HL-60/S4 treated with phorbol 12-myristate 13-acetate at 8.2 ng/mL for 4 days and 3 days (cell line): ENCODE measurements around the gene ERP27.

ENCODE experiments used
- in situ Hi-C: fragments of 300-500 bp; cut with MboI; formaldehyde crosslinking; loops from 2 replicates; pipeline ENCODE4 v1.15.0; 2022; ENCODE audit warnings: low sequenced_read_pairs

The ERP27 gene

DNA sequence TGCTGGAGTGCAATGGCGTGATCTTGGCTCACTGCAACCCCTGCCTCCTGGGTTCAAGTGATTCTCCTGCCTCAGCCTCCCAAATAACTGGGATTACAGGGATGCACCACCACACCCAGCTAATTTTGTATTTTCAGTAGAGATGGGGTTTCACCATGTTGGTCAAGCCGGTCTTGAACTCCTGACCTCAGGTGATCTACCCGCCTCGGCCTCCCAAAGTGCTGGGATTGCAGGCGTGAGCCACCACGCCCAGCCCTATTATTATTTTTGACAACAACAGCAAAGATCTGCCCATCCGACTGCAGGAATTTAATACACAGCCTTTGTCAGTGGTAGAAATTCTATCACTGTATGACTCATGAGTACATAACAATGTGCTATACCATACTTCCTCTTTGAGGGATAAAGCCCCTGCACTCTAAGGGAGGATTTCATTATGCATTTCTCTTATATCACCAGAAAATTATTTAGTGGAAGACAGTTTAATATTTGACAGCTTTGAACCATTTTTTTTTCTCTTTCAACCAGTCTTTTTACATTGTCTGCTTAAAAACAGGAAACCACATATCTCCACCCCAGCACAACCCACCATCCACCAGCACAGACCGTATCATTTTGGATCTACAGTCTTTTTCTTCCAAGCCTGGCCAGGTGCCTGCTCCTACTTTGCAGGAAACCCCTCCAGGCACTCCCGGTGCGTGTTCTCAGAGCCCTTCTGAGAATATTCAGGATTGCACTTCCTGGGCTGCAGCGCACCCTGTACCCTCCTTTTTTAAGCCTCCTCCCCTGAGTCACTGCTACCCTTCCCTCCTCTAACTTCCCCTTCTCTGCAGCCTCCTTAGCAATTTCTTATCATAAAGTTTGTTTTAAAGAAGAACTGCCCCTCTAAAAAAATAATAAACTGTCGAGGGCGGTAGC, 22.5 kb upstream of the ERP27 start:
- in situ Hi-C loops, result loop anchor here (25.0 kb wide), 1 partner anchor 1774 kb away; the partner anchor contains the start of gene EMP1

DNA sequence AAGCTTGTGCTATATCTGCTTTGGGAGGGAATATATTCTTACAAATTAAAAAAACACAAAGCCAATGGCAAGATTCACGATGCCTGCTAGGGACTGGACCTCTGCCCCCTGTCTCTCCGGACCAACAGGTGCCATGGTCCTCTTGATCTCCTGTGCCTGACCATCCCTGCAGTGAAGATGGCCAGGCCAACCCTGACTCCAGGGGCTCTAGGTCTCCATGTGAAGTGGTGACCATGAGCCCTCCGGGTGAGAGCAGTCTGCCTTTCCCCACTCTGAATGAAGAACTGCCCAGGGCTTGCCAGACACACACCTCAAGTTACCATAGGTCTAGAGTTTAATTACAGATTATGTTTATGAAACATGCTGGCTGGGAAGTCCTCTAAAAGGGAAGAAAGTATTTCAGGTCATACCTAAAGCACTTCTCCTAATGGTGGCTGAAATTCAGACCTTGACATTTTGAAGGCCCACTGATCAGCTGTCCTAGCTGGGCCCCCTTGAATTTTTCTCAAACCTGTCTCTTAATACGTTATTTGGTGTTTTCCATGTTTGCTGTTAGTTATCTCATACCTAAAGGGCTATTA, 21.7 kb upstream of the ERP27 start:
- in situ Hi-C loops, result loop anchor here (25.0 kb wide), 1 partner anchor 1773 kb away; the partner anchor contains the start of gene EMP1

DNA sequence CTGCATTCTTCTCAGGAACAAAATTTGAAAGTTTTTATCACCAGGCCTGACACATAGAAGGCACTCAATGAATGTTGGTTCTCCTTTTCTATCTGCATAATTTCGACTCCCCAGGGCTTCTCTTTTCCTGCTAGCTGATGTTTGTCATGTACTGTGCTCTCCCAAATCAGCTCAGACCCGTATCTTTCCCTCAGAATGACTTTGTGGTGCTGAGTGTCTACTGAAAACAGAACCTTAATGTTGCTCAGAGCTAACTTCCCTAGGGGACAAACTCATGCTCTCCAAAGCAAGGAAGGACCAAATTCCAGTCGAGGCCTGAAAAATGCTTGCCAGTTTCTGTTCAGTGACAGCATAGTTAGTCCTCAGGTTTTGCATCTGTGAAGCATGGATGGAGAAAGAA, 21.1 kb upstream of the ERP27 start:
- in situ Hi-C loops, result loop anchor here (25.0 kb wide), 1 partner anchor 1772 kb away; the partner anchor contains the start of gene EMP1

DNA sequence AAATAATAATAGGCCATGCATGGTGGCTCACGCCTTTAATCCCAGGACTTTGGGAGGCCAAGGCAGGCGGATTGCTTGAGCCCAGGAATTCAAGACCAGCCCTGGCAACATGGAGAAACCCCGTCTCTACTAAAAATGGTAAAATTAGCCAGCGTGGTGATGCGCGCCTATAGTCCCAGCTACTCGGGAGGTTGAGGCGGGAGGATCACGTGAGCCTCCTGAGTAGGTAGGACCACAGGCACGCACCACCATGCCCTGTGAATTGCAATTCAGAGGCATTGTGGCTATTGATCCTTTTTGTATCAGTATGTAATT, 20.7 kb upstream of the ERP27 start:
- in situ Hi-C loops, result loop anchor here (25.0 kb wide), 1 partner anchor 1772 kb away; the partner anchor contains the start of gene EMP1

DNA sequence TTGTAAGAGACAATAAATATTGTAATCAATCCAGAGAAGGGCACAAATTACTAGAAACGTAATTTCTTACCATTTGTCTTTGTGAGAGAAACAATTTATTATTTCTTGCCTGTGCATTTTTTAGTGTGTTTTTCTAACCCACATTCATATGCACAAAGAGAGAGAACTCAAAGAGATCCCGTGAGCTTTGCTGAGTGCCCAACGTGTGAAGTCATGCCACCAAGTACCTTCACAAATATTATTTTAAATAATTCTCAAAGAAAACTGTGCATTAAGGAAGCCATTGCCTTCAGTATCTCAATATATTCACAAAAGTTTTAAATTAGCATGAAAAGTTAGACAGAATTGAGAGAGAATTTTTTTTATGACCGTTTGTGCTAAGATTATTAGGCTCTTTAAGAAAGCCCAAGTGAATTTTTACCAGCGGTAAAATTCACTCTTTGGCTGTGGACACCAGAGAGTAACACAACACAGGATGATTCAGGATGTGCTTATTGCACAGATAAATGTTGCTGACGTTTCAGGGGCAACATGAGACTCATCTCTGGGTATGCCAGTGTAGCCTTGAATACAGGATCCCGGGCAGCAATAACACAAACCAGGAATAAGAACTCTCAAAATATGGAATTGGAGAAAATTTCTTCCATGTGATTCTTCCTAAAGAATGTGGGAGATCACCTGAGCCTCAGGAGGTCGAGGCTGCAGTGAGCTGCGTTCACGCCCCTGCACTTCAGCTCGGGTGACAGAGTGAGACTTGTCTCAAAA, 20.2 kb upstream of the ERP27 start:
- in situ Hi-C loops, result loop anchor here (25.0 kb wide), 1 partner anchor 1771 kb away; the partner anchor contains the start of gene EMP1

DNA sequence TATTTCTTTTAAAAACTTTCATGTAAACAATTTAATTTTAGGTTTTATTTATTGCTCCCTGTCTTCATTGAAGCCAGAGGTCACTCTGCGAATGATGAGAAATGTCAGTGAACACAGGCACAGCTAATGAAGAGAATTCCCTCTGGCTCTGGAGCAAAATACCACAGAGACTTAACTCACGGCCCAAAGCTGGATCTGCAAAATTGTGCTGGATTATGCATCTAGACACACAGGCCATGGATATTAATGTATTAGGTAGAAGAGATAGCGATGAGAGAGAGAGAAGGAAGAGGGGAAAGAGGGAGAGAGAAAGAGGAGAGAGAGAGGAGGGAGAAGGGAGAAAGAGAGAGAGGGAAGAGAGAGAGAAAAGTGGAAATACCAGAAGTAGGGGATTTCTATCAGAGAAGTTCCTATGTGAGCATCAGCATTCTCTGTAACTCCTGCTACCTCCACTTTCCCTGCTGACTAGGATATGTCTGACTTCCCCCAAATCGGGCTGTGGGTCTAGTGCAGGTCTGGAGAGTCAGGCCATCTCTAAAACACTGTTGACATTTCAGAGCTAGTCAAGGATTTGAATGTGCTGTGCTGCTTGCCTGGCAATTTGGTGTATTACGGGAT, 19.3 kb upstream of the ERP27 start:
- in situ Hi-C loops, result loop anchor here (25.0 kb wide), 1 partner anchor 1770 kb away; the partner anchor contains the start of gene EMP1

DNA sequence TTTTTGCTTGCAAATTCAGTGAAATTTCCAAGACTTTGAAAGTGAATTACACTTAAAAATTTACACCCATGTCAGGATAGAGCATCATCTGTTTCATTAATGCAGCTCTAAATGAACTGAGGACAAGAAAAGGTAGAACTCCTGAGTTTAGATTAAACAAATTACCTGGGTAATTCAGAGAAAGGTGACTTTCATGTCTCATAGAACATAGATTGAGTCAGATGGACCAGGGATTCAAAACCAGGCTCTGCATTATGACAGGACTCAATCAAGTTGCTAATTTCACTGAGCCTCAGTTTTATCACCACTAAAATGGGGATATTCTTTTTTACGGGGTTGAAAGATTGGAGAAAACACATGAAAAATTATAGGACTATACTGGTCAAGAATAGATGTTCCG, 18.6 kb upstream of the ERP27 start:
- in situ Hi-C loops, result loop anchor here (25.0 kb wide), 1 partner anchor 1770 kb away; the partner anchor contains the start of gene EMP1

DNA sequence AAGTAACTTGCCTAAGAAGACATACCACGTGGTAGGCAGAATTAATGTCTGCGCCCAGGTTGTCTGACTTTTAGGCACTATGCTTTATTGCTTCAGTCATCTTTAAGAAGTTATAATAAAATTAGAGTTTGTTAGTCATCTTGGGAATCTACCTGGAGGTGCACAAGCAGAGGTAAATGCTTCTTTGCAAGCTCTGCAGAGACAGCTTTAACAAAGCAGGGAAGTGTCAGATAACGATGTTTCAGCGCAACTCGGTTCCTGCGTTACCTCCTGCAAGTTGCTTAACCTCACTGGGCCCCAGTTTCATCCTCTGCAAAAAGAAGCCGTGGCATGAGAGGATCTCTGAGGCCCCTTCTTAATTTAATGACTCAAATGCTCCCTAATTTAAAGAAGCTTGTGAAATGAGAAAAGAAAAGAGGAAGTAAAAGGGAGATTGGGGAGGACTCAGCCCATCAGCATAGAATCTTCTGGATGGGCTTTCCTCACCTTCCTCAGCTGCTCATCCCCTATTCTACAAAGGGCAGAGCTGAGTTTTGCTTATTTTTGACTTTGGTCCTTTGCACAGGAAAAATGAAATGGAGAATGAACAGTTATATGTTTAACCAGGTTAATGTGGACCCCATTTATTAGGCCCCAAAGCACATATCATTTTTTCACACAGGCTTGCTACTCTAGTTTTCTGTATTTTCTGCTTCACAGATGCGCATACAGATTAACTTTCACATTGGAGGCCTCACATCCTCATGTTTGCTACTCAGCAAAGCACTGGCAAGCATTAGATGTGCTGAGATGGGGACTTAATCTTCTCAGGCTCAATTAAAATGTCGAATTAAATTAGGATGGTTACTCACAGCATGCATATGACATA, 17.9 kb upstream of the ERP27 start:
- in situ Hi-C loops, result loop anchor here (25.0 kb wide), 1 partner anchor 1769 kb away; the partner anchor contains the start of gene EMP1

DNA sequence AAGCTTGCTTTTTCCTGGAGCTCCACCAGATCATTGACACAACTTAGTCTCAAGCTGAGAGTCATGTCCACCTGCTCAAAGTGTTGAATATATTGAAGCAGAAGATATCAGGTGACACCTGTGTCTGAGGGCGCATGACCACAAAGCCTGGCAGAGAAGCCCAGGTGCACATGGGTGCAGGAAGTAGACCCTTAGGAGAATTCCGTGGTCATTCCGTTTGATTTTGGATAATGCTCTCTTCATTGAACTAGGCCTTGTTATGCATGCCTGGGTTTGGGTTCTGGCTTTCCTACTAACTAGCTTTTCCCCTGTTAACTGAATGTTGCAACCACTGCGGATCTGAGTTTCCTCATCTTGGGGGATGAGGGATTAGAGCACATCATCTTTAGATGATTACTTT, 15.9 kb upstream of the ERP27 start:
- in situ Hi-C loops, result loop anchor here (25.0 kb wide), 1 partner anchor 1767 kb away; the partner anchor contains the start of gene EMP1

DNA sequence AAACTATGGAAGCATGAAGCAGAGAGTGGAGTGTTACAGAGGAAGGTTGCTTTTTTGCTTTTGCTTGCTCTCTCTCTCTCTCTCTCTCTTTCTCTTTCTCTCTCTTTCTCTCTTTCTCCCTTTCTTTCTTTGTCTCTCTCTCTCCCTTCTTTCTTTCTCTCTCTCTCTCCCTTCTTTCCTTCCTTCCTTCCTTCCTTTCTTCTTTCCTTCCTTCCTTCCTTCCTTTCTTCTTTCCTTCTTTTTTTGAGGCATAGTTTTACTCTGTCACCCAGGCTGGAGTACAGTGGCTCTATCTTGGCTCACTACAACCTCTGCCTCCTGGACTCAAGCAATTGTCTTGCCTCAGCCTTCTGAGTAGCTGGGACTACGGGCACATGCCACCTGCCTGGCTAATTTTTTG, 15.4 kb upstream of the ERP27 start:
- in situ Hi-C loops, result loop anchor here (25.0 kb wide), 1 partner anchor 1766 kb away; the partner anchor contains the start of gene EMP1

DNA sequence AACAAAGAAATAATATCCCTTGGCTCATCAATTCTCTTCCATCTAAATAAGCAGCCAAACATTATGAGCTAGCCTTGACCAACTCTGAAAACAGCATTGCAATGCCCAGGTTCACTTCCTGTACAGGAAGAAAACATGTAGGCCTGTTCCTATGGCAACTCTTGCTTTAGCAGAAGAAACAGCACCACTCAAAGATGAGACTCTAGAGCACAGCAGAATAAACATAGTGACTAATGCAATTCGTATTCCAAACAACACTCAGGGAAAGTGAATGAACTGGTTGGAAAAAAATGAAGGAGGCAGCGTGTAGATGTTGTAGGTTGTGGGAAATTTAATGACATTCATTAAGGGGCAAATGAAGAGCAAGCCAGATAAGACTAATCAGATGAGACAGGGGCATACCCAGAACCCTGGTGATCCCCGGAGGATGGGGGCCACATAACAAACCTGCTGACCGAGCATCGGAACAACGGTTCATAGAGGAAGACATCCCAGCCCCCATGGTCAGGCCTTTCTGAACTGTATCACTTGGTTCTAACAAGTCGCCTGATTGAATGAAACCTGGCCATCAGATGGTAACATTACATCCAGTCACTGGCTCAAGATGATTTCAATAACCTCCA, 14.1 kb upstream of the ERP27 start:
- in situ Hi-C loops, result loop anchor here (25.0 kb wide), 1 partner anchor 1765 kb away; the partner anchor contains the start of gene EMP1

DNA sequence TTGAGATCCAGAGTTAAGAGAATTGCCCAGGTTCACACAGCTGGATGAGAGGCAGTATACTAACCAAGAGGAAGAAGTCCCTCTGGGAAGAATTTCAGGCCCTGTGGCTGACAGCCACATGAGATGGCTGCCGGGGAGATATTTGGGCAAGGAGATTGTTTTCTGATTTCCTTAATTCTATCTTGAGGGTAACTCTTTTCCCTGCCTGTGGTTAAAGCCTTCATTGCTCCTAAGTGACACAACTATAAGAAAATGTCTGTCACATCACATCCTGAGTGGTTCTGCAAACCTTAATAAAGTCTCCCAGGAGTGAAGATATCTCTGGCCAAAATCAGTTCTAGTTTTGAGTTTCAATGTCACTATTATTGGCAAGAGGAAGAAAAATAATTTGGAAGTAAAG, 13.5 kb upstream of the ERP27 start:
- in situ Hi-C loops, result loop anchor here (25.0 kb wide), 1 partner anchor 1765 kb away; the partner anchor contains the start of gene EMP1

DNA sequence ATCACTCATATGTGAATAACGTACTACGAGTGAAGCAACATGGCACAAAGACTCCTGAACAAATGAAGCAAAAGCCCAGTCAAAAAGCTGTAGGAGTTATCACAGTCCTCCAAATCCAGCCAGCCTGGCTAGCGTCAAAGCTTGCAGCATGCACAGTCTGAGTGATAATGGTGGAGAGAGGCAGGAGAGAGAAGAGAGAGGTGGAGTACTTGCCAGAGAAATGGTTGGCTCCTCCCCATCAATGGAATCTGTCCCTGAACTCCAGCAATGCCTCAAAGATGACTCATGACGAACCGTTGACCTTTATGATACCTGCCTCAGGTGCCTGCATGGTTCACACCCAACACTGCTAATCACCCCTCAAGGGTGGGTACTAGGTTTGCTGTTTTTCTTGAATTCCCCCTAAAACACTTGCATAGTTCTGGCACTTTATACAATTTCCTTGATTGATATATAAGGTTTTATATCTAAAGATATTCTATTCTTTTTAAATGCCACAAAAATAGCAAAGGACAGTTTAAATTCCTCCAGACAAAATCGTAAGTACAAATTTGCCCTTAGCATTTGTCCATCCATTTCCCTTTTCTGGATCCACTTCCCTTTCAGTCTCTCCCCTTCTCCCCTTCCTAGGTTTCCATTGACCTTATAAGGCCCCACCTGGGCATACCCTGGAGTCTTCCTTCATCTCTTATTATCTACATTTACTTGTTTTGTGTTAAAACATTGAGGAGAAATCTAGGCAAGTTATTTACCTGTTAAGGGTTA, 12.8 kb upstream of the ERP27 start:
- in situ Hi-C loops, result loop anchor here (25.0 kb wide), 1 partner anchor 1764 kb away; the partner anchor contains the start of gene EMP1

DNA sequence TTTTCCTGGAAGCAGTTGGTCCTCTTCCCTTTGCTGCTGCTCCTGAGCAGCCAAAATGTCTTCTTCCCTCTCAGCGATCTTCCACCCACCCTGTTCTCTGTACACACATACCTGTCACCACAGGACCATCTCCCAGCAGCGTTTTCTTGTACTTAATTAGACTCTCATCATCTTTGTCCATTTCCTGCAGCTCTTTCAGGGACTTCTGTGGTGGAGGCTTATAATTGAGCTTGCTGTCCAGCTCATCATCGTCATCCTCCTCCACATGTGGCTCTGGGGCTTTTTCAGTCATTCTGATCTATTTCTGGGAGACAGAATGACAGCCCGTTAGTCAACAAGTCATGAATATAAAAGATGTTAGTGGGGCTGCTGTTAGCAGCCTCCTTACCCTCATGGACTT, 12.1 kb upstream of the ERP27 start:
- in situ Hi-C loops, result loop anchor here (25.0 kb wide), 1 partner anchor 1763 kb away; the partner anchor contains the start of gene EMP1

DNA sequence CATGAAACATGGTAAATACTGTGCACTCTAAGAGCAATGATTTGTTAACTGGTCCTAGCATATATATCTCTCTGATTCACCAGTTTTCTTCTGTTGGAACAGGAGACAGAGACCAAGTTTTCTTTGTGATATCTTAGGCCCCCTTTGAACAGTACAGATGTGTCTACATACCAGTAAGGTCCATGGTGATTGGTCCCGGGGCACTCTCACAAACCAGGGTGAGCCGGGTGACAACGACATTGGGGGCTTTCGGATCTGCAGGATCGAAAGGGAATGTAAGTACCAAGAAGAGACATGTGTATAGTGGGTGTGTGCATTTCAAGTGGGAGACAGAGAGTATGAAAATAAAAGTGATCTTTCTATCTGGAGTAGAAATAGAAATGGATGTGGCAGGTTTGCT, 11.3 kb upstream of the ERP27 start:
- in situ Hi-C loops, result loop anchor here (25.0 kb wide), 1 partner anchor 1762 kb away; the partner anchor contains the start of gene EMP1

DNA sequence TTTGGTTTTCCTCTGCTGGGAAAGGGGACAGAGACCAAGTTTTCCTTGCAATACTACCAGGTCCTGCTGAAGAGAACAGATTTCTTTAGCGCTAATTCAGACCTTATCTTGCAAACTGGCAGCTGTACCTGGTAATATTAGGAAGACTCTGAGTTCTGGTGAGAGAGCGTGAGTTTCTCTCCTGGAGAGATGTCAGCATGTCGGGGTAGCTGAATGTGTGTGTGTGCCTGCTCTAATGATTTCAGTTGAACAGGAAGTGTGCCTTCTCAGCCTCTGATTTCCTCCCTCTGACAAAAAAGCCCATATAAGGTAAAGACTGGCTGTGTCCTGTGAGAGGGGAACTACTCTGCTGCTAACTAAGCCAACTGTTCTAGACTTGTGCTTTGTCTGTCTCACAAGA, 10.3 kb upstream of the ERP27 start:
- in situ Hi-C loops, result no loop called here

DNA sequence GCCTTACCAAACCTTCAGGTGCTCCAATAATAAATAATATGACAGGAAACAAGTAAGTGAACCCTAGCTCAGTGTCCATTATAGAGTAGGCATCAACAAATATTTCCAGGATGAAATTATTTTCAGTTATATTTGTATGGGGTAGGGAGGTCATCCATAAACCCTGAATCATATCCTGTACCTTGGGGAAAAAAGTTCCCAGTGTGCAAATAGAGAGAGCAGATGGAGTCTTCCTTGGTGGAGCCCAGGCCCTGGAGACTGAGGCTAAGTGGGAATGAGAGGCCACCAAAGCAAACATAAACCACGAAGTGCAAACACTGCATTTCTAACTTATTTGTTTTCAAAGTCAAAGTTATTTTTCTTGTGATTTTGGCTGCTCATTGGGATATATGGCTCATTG, 8.5 kb upstream of the ERP27 start:
- in situ Hi-C loops, result no loop called here

DNA sequence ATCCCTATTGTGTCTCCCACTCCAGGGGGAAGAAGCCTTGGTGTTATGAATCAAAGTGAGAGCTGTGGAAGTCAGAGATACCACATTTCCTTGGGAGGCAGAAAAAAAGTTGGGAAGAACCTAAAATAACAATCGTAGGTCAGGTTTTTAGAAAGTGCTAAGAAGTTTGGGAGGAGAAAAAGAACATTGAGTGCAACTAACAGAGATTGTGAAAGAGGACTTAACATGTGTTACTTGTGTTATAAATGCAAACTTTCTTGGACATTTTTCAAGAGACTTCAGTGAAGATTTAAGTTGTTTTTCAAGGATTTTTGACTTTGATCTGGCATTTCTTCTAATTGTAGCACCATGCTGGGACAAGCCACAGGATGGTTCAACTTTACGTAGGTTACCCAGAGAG, 7.8 kb upstream of the ERP27 start:
- in situ Hi-C loops, result no loop called here
